GM12874 (cell line): ENCODE data around the gene CAPN2.

Source experiments
- CTCF ChIP-seq: IDR thresholded peaks from 2 replicates; pipeline ENCODE4 v1.5.1; 2011; ENCODE audit warnings: low read depth, mild to moderate bottlenecking, control low read depth, low read length, moderate library complexity; ENCODE audit not compliant: insufficient read depth

Gene CAPN2

GRCh38 chr1:223730479-223731132 lies 18.3 kb downstream of the CAPN2 start:
- no peak for TF ChIP-seq CTCF

GRCh38 chr1:223731133-223731770 lies 18.9 kb downstream of the CAPN2 start:
- TF ChIP-seq CTCF, result no peak

GRCh38 chr1:223732993-223733798 lies 20.9 kb downstream of the CAPN2 start:
- TF ChIP-seq CTCF, result no peak

GRCh38 chr1:223733898-223734852 lies 21.8 kb downstream of the CAPN2 start:
- no peak for TF ChIP-seq CTCF

GRCh38 chr1:223737342-223737741 lies 25.0 kb downstream of the CAPN2 start:
- no peak for TF ChIP-seq CTCF

GRCh38 chr1:223738465-223739365 lies 26.4 kb downstream of the CAPN2 start:
- TF ChIP-seq CTCF, result no peak
